Adrenal gland (tissue), 5 donors: ENCODE data around the gene ABCB10.

ENCODE experiments used
- POLR2A ChIP-seq, 2 donors: fragments of 450-650 bp; IDR thresholded peaks; one replicate each; pipeline ENCODE4 v1.6.1; 2017; ENCODE audit warnings: antibody characterized with exemption in 2 of 2, mild to moderate bottlenecking in 2 of 2, moderate library complexity in 1 of 2
- TF ChIP-seq, protein P1 (sequence below), 6 experiments: fragments of 450-650 bp in 4 of 6; fragments of 200-600 bp in 2 of 6; sonication (generic) in 1 of 6; IDR thresholded peaks; 1 replicate in 5 of 6; 2 replicates in 1 of 6; pipeline versions ENCODE4 v1.5.1 to v1.8.0; 2016 to 2021; ENCODE audit warnings: antibody characterized with exemption in 6 of 6, mild to moderate bottlenecking in 2 of 6, moderate library complexity in 1 of 6
- donor health status: DM: no; HTN: no; CAD: no.

DNA sequence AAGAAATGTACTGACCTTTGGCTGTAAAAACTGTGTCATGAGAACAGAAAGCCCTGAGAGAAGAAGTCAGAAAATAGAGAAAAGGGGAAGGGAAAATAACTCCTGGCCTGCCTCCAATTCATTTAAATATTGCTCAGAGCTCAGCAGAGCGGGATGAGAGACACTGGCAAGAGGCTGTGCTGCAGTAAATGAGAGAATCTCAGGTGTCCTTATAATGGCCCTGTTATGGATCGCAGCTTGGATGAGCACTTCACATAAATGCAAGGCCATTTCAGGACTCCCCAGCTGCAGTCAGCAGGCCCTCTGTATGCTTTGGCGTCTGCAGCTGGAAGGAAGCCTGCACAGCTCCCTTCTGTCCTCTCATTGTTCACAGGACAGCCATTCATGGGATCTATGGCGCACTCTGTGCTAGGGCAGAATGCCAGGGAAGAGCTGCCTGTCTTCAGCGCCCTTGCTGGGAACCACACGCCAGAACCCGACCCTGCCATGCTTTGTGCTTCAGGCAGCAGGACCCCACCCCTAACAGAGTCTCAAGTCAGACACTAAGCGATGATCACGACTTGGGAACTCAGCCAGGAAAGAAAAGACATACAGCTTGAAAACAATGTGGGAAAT lies 20.7 kb upstream of the ABCB10 start:
- TF ChIP-seq, protein P1, sequence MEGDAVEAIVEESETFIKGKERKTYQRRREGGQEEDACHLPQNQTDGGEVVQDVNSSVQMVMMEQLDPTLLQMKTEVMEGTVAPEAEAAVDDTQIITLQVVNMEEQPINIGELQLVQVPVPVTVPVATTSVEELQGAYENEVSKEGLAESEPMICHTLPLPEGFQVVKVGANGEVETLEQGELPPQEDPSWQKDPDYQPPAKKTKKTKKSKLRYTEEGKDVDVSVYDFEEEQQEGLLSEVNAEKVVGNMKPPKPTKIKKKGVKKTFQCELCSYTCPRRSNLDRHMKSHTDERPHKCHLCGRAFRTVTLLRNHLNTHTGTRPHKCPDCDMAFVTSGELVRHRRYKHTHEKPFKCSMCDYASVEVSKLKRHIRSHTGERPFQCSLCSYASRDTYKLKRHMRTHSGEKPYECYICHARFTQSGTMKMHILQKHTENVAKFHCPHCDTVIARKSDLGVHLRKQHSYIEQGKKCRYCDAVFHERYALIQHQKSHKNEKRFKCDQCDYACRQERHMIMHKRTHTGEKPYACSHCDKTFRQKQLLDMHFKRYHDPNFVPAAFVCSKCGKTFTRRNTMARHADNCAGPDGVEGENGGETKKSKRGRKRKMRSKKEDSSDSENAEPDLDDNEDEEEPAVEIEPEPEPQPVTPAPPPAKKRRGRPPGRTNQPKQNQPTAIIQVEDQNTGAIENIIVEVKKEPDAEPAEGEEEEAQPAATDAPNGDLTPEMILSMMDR (IDR thresholded peaks at IDR 0.05) = no peak
- no peak for TF ChIP-seq POLR2A (IDR thresholded peaks at IDR 0.05)
